Astrocyte (in vitro differentiated cells and primary cell): ENCODE results near the gene TAF1B. TPM values are rescaled to one million over a fixed set of nuclear protein-coding genes. Genes with fewer than 3 reads are reported as not detected.

Experiments used
- DNase-seq: peaks from one replicate; pipeline ENCODE4 v3.0.0-alpha.2; 2010; ENCODE audit warnings: low read depth
- FAIRE-seq: peaks from 2 replicates; lab custom pipeline; 2011; peaks lifted over from hg19 to GRCh38; lab: Jason Lieb, UNC
- H2AFZ ChIP-seq: 2 replicates; pipeline ENCODE4 v1.6.0; 2012; ENCODE audit warnings: low read depth, low read length, inconsistent platforms
- H3K27ac ChIP-seq: 2 replicates; pipeline ENCODE4 v1.5.1; 2011; ENCODE audit warnings: low read depth, low read length, inconsistent platforms
- H3K27me3 ChIP-seq: 2 replicates; pipeline ENCODE4 v1.6.0; 2011; ENCODE audit warnings: low read length, inconsistent platforms; ENCODE audit not compliant: insufficient read depth
- H3K36me3 ChIP-seq: 2 replicates; pipeline ENCODE4 v1.5.1; 2011; ENCODE audit warnings: low read length, inconsistent platforms; ENCODE audit not compliant: insufficient read depth
- H3K4me1 ChIP-seq: 2 replicates; pipeline ENCODE4 v1.5.1; 2011; ENCODE audit warnings: low read length, inconsistent platforms; ENCODE audit not compliant: insufficient read depth
- H3K4me2 ChIP-seq: 2 replicates; pipeline ENCODE4 v1.6.0; 2012; ENCODE audit warnings: low read length, inconsistent platforms
- H3K4me3 ChIP-seq: 2 replicates; pipeline ENCODE4 v1.5.1; 2011; ENCODE audit warnings: low read depth, mild to moderate bottlenecking, low read length, inconsistent platforms; ENCODE audit not compliant: insufficient read depth
- H3K79me2 ChIP-seq: 2 replicates; pipeline ENCODE4 v1.6.0; 2012; ENCODE audit warnings: mild to moderate bottlenecking, low read length, inconsistent platforms; ENCODE audit not compliant: insufficient read depth
- H3K9ac ChIP-seq: 2 replicates; pipeline ENCODE4 v1.6.0; 2012; ENCODE audit warnings: mild to moderate bottlenecking, low read length, inconsistent platforms
- H3K9me3 ChIP-seq: 2 replicates; pipeline ENCODE4 v1.5.1; 2012; ENCODE audit warnings: low read depth, mild to moderate bottlenecking, low read length, inconsistent platforms; ENCODE audit not compliant: insufficient read depth
- H4K20me1 ChIP-seq: 2 replicates; pipeline ENCODE4 v1.6.0; 2012; ENCODE audit warnings: low read length, inconsistent platforms; ENCODE audit not compliant: insufficient read depth
- H3K27ac Mint-ChIP-seq: one replicate; pipeline ENCODE4 v1.8.0; 2021; ENCODE audit warnings: mild to moderate bottlenecking, mixed read lengths; ENCODE audit not compliant: unreplicated experiment
- H3K27me3 Mint-ChIP-seq: one replicate; pipeline ENCODE4 v1.8.0; 2021; ENCODE audit warnings: low read depth, mixed read lengths; ENCODE audit not compliant: unreplicated experiment
- H3K36me3 Mint-ChIP-seq: one replicate; pipeline ENCODE4 v1.8.0; 2021; ENCODE audit warnings: low read depth, mixed read lengths; ENCODE audit not compliant: unreplicated experiment
- H3K4me1 Mint-ChIP-seq: one replicate; pipeline ENCODE4 v1.8.0; 2021; ENCODE audit warnings: low read depth, mixed read lengths; ENCODE audit not compliant: unreplicated experiment
- H3K4me3 Mint-ChIP-seq: one replicate; pipeline ENCODE4 v1.8.0; 2021; ENCODE audit warnings: mild to moderate bottlenecking, moderate library complexity, mixed read lengths; ENCODE audit not compliant: unreplicated experiment
- H3K9me3 Mint-ChIP-seq: one replicate; pipeline ENCODE4 v1.8.0; 2021; ENCODE audit warnings: mild to moderate bottlenecking, mixed read lengths; ENCODE audit not compliant: unreplicated experiment
- EZH2 ChIP-seq: IDR thresholded peaks from 2 replicates; pipeline ENCODE4 v1.6.1; 2012; ENCODE audit warnings: mild to moderate bottlenecking, low read length, inconsistent platforms; ENCODE audit not compliant: insufficient read depth
- total RNA-seq: library from RNA; stranded (reverse); gene quantifications from 2 replicates; pipeline ENCODE4 v1.2.1, GENCODE V29; 2021
- TF ChIP-seq, protein P1 (sequence below): IDR thresholded peaks from 2 replicates; pipeline ENCODE4 v1.5.1; 2011; ENCODE audit warnings: low read depth, mild to moderate bottlenecking, inconsistent platforms, low read length, moderate library complexity; ENCODE audit not compliant: insufficient read depth

Gene TAF1B
- total RNA-seq, 1 donor from 2014 or later = 14.5 TPM

DNA sequence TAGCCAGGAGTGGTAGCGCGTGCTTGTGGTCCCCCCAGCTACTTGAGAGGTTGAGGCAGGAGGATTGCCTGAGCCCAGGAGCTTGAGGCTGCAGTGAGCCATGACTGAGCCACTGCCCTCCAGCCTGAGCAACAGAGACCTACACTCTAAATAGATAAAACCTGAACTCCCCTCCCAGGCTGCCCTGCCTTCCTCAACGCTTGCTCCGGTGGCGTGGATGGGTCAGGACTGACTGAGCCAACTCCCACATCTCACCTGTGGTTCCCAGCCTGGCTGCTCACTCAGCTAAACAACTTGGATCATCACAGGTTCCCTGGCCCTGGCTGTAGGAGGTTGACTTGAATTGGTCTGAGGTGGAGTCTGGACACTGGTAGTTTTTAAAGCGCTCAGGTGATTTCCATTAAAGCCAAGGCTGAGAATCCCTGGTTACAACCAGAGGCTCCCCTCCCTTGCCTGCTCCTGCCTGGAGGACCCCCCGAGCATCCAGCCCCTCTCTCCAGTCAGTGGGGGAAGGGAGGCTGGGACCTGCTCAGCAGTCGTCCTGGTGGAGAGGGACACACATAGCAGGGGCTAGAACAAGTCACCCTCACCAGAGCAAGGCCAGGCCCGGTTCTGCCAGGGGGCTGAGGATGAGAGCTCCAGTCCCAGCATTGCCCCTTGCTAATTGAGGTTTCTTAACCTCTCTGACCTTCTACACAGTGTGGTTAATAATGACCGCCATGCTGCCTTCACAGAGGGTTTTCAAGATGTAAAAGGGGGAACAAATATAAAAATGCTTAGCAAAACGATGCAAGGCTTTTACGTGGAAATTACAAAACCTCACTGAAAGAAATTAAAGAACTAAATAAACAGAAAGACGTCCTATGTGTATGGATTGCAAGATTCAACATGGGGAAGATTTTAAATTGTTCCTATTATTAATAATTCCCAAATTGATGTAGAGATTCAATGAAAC is 46.9 kb upstream of the TAF1B start:
- Mint-ChIP-seq H3K9me3 (no peaks in the 10 kb centered on the region), H3K4me3 (no peak overlapping the region), H3K27ac (no peak overlapping the region), H3K4me1 (peaks cover 9% of the 10 kb centered on the region), H3K27me3 (peaks cover 19% of the 10 kb centered on the region), H3K36me3 (no peaks in the 10 kb centered on the region)
- no peak for DNase-seq
- Histone ChIP-seq H3K36me3 (no peaks in the 10 kb centered on the region), H4K20me1 (no peaks in the 10 kb centered on the region), H2AFZ (no peak overlapping the region), H3K27ac (no peak overlapping the region), H3K4me2 (no peak overlapping the region), H3K9me3 (no peaks in the 10 kb centered on the region), H3K79me2 (no peaks in the 10 kb centered on the region), H3K4me3 (no peak overlapping the region), H3K9ac (no peak overlapping the region), H3K4me1 (peaks cover 15% of the 10 kb centered on the region), H3K27me3 (no peaks in the 10 kb centered on the region)
- FAIRE-seq = no peak
- TF ChIP-seq, protein P1, sequence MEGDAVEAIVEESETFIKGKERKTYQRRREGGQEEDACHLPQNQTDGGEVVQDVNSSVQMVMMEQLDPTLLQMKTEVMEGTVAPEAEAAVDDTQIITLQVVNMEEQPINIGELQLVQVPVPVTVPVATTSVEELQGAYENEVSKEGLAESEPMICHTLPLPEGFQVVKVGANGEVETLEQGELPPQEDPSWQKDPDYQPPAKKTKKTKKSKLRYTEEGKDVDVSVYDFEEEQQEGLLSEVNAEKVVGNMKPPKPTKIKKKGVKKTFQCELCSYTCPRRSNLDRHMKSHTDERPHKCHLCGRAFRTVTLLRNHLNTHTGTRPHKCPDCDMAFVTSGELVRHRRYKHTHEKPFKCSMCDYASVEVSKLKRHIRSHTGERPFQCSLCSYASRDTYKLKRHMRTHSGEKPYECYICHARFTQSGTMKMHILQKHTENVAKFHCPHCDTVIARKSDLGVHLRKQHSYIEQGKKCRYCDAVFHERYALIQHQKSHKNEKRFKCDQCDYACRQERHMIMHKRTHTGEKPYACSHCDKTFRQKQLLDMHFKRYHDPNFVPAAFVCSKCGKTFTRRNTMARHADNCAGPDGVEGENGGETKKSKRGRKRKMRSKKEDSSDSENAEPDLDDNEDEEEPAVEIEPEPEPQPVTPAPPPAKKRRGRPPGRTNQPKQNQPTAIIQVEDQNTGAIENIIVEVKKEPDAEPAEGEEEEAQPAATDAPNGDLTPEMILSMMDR = no peak
- TF ChIP-seq EZH2 = no peak

DNA sequence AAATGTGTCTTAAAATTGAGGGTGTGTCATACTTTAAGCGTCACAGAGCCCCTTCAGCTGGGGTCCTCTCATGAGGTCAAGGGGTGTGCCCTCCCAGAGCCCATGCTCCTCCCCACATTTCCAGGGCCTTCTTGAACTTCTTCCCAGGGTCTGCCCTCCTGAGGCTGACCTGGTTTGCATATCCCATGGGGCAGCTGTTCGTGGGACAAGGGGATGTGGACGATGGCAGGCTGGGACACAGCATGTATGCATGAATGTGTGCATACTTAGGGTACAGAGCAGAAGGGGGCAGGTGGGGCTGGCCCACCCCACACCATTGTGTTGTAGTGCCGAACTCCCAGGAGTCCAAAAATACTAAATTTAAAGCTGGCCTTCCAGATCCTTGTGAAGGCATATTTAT is 46.2 kb upstream of the TAF1B start:
- no peak overlapping the region for H2AFZ ChIP-seq
- no peak overlapping the region for H3K4me3 Mint-ChIP-seq
- no peak overlapping the region for H3K27ac Mint-ChIP-seq

More for the DNA sequence above, 46.2 kb upstream of the TAF1B start:
- H3K9me3 Mint-ChIP-seq = no peaks in the 10 kb centered on the region
- no peaks in the 10 kb centered on the region for H3K27me3 ChIP-seq
- no peak overlapping the region for H3K4me2 ChIP-seq
- H3K9ac ChIP-seq = no peak overlapping the region
- H3K79me2 ChIP-seq = no peaks in the 10 kb centered on the region
- DNase-seq = no peak
- no peak for TF ChIP-seq EZH2
- TF ChIP-seq, protein P1 = no peak
- no peaks in the 10 kb centered on the region for H3K36me3 ChIP-seq
- peaks cover 19% of the 10 kb centered on the region for H3K27me3 Mint-ChIP-seq
- no peaks in the 10 kb centered on the region for H3K36me3 Mint-ChIP-seq
- peaks cover 23% of the 10 kb centered on the region for H3K4me1 ChIP-seq
- no peaks in the 10 kb centered on the region for H4K20me1 ChIP-seq
- no peak for FAIRE-seq
- H3K9me3 ChIP-seq = no peaks in the 10 kb centered on the region
- peaks cover 14% of the 10 kb centered on the region for H3K4me1 Mint-ChIP-seq
- H3K27ac ChIP-seq = no peak overlapping the region
- no peak overlapping the region for H3K4me3 ChIP-seq
